Measurements from ENCODE around the gene ESPN.
"Not testable (repeated sequence)": the region's sequence is repeated elsewhere in the genome, so short reads cannot be mapped to it uniquely, and the experiment has no call there.

Gene ESPN, protein sequence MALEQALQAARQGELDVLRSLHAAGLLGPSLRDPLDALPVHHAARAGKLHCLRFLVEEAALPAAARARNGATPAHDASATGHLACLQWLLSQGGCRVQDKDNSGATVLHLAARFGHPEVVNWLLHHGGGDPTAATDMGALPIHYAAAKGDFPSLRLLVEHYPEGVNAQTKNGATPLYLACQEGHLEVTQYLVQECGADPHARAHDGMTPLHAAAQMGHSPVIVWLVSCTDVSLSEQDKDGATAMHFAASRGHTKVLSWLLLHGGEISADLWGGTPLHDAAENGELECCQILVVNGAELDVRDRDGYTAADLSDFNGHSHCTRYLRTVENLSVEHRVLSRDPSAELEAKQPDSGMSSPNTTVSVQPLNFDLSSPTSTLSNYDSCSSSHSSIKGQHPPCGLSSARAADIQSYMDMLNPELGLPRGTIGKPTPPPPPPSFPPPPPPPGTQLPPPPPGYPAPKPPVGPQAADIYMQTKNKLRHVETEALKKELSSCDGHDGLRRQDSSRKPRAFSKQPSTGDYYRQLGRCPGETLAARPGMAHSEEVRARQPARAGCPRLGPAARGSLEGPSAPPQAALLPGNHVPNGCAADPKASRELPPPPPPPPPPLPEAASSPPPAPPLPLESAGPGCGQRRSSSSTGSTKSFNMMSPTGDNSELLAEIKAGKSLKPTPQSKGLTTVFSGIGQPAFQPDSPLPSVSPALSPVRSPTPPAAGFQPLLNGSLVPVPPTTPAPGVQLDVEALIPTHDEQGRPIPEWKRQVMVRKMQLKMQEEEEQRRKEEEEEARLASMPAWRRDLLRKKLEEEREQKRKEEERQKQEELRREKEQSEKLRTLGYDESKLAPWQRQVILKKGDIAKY

GRCh38 chr1:6424619-6425593, at the start of gene ESPN:
ESPN (plus strand) TSS chr1:6424776; CDS start chr1:6424956, 180 bp downstream.
- no peak for DNase-seq

- DNase-seq, result no peak
Measured at GRCh38 chr1:6378096-6378746, 46.4 kb upstream of the ESPN start.

DNA sequence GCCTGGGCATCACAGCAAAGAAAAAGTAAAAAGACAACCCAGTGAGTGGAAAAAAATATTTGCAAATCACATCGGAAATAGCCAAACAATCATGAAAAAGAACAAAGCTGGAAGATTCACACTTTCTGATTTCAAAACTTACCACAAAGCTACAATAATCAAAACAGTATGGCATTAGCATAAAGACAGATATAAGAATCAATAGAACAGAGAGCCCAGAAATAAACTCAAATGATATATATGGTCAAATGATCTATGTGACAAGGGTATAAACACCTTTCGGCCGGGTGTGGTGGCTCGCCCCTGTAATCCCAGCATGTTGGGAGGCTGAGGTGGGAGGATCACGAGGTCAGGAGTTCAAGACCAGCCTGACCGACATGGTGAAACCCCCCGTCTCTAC, 44.5 kb upstream of the ESPN start:
- no peak for DNase-seq

GRCh38 chr1:6384135-6384534, 40.4 kb upstream of the ESPN start:
- no peak for DNase-seq

- no peak for DNase-seq
Measured at GRCh38 chr1:6384962-6385361, 39.6 kb upstream of the ESPN start.

DNA sequence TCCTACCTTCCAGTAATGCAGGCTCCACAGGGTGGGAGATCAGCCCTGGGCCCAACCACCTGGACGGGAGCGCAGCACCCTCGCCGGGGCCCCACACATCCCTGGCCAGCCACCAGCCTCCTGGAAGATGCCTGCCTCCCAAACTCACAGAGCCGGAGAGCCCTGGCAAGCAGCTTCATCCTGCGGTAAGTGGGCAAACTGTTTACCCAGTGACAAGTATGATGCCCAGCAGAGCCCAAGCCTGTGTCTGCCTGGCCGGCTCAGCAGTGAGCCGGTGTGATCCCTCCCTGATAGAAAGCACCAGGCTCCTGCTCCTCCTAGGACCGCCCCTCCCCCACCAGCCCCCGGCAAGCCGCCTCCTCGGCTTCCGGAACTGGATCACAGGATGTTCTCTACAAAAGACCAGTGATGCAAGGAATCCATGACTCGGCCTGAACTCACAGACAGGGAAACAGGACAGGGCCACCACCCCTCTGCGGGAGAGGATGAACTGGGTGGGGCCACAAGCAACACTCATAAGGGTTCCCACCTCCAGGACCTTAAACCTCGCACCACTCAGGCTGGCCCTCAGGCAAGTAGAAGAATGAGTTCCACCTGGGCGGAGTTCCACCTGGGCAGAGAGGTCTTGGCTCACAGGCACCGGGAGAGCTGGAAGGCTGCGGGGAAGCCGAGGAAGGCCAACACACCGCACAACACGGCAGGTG, 38.9 kb upstream of the ESPN start:
- peak in 1 of 2 experiments; percentile 11 for DNase-seq

DNA sequence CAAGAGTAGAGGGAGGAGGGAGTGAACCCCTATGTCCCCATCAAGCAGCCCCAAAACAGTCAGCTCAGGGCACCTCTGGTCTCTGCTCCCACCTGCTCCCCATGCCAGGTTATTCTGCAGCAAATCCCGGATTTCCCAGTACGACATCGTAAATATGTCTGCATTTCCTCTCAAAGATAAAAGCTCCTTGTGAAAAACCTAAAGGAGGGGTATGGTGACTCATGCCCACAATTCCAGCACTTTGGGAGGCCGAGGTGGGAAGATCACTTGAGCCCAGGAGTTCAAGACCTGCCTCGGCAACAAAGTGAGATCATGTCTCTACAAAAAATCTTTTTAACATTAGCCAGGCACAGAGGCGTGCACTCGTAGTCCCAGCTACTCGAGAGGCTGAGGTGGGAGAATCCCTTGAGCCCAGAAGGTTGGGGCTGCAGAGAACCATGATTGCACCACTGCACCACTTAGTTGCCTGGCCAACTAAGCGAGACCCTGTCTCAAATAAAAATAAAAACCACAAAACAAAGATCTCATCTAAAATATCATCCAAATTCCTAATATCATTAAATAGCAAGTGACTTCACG, 38.1 kb upstream of the ESPN start:
- DNase-seq, result no peak

DNA sequence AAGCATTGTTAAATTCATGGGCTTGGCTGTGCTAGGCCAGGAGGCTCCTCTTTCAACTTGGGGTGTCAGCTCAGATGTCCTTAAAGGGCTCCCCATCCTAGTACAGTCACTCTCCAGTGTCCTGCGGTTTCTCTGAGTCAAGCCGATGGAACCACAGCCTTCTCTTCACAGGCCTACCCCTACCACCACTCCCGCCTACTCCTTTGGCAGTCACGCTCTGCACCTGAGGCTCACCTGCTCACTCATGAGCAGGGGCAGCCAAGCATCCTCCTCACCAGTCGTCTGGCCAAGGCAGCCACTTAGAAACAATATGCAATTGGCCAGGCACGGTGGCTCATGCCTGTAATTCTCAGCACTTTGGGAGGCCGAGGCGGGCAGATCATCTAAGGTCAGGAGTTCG, 34.6 kb upstream of the ESPN start:
- no peak for DNase-seq

DNA sequence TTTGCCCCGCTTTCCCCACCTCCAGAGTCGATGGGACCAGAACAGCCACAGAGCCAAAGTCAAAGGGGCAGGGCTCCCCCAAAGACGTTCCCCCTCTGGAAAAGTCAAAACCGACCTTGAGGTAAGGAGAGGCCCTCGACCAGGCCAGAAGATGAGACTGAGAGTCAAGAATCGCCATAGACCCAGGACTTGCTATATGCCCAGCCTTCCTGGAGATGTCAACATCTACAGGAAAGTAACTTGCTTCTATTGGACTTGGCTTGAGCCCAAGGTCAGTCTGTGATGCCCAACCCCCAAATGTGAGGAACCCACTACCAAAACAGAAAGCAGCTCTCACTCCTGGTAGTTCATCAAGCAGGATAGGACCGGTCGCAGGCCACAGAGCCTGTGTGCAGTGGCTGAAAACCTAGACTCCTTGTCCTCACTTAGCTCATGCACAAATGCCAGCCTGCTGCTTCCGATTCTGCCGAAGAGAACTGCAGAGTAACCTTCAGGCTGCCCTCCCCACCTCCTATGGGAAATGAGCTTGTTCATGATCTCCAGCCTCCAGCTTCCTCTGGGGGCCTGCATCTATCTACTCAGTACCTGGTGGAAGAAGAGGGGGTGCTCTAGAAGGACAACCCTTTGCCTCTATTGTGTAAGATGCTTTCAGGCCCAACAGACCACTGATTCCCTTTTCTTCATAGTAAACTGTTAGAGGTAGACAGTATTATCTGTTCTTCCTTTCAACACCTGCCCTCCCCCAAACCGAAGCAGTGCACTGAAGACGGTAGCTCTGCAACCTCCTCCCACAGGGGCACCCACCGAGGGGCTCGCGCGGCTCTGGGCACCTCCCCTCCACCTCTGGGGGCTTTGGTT, 32.4 kb upstream of the ESPN start:
- no peak for DNase-seq

DNA sequence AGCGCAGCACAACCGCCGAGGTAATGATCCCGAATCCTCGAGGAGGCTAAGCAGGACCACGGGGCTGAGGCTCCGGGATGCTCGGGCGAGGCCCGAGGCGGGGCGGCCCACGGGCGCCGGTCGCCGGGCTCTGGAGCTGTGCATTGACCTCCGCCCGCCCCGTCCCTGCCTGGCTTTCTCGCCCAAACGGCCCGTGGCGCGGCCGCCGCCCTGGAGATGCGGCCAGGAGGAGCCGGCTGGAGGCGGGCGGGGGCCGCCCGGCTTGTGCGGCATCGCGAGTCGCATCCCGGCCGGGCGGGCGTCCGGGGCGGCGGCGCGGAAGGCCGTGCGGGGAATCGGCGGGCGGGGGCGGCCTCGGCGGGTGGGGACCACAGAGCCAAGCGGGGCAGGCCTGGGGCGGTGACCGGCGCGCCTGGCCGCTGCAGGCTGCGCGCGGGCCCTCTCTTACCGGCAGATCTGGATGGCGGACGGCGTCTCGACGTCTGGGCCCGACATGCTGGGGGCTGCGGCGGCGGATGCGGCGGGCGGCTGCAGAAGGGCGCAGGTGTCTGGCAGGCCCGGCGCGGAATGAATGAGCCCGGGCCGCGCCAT, 31.7 kb upstream of the ESPN start:
- no peak for DNase-seq

DNA sequence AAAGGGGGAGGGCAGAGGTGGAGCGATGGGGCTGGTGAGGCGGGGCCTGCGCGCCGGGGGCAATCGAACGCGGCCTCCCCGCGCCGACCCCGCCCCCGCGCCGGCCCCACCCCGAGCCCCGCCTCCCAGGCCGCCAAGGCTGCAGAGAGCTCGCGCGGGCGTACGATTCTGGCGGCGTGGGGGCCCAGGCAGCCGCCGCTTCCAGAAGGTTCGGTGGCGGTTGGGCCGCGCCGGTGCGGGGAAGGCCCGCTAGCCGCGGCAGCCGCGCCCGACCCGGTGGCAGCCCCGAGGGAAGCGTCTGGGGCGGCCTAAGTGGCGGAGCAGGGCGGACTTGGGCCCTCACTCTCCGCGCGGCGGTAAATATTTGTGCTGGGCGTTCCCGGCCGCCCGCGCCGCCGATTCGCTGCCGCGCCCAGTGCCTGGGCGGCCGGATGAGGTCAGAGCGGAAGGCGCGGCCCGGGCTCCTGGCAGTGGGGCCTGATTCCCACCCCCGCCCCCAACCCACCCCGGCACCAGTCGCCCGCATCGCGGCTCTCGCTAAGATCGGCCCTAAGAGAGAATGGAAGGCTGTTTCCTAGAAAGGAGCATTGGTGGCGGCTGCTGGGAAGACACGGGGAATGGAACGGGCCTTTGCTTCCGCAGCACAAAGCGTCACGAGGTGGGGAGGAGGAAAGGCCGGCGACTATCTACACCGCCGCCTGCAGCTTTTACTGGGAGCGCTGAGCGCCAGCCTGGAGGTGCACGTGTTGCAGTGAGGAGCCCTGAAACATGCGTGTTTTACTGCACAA, 31.0 kb upstream of the ESPN start, which contains the start of gene ACOT7:
TSS of gene ACOT7 (minus strand) at position 368 of the 788 bp plus-strand sequence. CDS start 368 bp downstream, outside the sequence.
- peak; percentile 18 to 60 for DNase-seq

- DNase-seq, result not testable (repeated sequence)
Measured at GRCh38 chr1:6395130-6395529, 29.4 kb upstream of the ESPN start.

GRCh38 chr1:6395781-6396244, 28.8 kb upstream of the ESPN start:
- not testable (repeated sequence) for DNase-seq

- no peak for DNase-seq
Measured at GRCh38 chr1:6396998-6397397, 27.6 kb upstream of the ESPN start.

GRCh38 chr1:6397844-6398441, 26.6 kb upstream of the ESPN start:
- no peak for DNase-seq

- DNase-seq, result no peak
Measured at GRCh38 chr1:6399294-6399693, 25.3 kb upstream of the ESPN start.

DNA sequence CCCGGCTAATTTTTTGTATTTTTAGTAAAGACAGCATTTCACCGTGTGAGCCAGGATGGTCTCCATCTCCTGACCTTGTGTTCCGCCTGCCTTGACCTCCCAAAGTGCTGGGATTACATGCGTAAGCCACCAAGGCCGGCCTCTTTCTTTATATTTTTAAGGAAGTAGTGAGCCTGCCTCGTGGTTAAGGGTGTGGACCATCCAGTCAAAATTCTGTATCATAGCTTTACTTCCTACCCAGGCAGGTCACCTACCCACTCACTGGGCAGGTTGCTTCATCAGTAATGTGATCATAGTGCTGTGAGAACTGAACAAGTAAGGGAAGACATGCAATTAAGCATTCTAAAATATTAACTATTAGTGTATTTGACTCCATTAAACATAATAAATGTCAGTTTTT, 22.9 kb upstream of the ESPN start:
- DNase-seq, result no peak

DNA sequence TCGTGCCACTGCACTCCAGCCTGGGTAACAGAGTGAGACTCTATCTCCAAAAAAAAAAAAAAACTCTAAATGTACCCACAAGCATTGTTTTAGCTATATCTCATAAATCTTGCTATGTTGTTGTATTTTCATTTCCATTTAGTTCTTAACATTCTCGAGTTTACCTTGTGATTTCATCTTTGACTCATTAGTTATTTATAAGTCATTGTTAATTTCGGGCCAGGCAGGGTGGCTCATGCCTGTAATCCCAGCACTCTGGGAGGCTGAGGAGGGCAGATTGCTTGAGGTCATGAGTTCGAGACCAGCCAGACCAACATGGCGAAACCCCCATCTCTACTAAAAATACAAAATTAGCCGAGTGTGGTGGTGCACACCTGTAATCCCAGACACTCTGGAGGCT, 16.6 kb upstream of the ESPN start:
- DNase-seq, result no peak
